GM18858 (cell line): ENCODE data around the gene COLEC11.
A peak's percentile ranks its signal among the peaks of the same experiment; 100 is the strongest.
"Not testable (repeated sequence)": the region's sequence is repeated elsewhere in the genome, so short reads cannot be mapped to it uniquely, and the experiment has no call there.

Source experiments
- ATAC-seq: cut with Tn5 transposase; IDR thresholded peaks from one replicate; pipeline ENCODE4 v1.9.1; 2021; ENCODE audit not compliant: unreplicated experiment

The COLEC11 gene

DNA sequence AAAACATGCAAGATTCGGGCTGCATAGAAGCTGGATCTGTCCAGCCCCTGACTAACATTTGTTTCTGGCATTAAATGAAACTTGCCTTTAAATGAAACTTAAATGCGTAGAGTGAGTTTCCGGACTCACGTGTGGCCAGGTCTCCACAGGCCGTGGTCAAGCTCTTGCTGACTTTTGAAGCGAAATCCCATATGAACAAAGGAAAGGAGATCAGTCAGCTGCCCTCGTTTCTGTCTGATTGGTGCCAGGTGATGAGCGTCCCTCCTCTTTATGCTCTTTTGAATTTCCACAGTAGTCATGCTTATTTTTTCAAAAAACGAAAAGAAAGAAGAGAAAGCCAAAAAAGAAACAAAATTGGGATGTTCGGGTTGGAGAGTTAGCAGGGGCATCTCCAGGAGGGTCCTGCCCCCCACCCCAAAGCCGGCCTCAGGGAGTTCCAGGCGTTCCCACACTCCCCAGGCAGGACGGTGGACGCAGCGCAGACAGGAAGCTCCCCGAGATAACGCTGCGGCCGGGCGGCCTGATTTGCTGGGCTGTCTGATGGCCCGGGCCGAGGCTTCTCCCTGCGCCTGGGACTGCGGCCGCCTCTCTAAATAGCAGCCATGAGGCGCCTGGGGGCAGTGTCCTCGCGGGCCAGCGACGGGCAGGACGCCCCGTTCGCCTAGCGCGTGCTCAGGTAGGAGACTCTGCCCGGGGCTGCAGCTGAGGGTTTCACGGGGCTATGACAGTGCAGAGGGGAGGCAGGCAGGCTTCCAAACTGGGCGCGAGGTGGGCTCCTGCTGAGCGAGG lies at the start of gene COLEC11:
Gene COLEC11, plus strand, starts transcription at position 620 of the 789 bp plus-strand sequence. CDS start 9,229 bp downstream, outside the sequence.
- ATAC-seq = no peak

DNA sequence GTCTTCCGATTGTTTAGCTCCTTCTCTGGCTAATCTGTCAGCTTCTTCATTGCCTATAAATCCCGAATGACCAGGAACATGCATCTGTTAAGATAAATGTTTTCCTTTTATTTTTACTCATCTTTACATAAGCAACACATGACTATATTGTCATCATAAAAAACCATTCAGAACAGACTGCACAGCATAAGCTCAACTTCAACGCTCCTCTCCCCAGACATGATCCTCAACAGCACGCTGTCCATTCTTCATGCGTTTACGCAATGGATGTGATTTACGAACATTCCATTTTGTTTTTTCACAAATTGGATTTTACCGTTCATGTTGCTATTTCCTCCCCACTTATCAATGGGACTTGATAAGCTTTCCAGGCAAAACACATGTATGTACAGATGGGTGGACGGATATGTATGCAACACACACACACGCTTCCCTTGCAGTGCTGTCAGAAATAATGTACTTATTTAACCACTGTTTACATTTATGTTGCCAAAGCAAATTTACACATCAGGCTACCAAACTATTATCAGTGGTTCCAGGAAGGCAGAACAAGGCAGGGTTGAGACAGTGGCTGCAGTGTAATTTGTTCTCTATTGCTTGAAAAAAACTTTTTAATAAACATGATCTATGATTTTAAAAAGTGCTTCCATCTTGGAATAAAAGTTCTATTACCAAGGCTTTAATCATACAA lies 49.0 kb upstream of the COLEC11 start:
- no peak for ATAC-seq

- no peak for ATAC-seq
Observed at GRCh38 chr2:3547915-3548314, 47.0 kb upstream of the COLEC11 start.

DNA sequence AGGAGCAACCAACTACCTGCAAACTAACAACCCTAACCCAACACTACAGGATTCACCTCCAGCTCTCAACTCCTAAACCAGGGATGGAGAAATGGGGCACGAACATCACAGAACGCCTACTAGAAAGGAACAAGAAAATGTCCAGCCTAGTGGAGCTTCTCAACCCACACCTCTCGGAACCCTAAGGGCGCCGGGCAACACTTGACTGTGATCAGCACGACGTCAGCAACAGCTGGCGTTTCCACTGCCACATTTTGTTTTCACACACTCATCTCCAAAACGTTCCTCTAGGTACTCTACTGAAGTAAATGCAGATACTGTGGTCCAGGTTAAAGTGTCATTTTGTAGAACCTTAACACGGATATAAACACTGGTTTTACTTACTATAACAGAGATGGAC lies 41.0 kb upstream of the COLEC11 start:
- no peak for ATAC-seq

GRCh38 chr2:3557639-3558204 lies 37.2 kb upstream of the COLEC11 start:
- peak; percentile 13 for ATAC-seq

GRCh38 chr2:3558205-3559014 lies 36.5 kb upstream of the COLEC11 start, which contains the start of gene RNASEH1:
Gene RNASEH1, minus strand, starts transcription at chr2:3558333. Its CDS starts 73 bp downstream, at chr2:3558260.
- ATAC-seq = peak; percentile 95

- peak; percentile 40 for ATAC-seq
Observed at GRCh38 chr2:3563521-3563976, 31.4 kb upstream of the COLEC11 start.

- ATAC-seq = no peak
Observed at GRCh38 chr2:3565117-3565516, 29.8 kb upstream of the COLEC11 start.

- ATAC-seq = no peak
Observed at GRCh38 chr2:3566806-3567205, 28.1 kb upstream of the COLEC11 start.

- ATAC-seq = not testable (repeated sequence)
Observed at GRCh38 chr2:3569656-3570055, 25.3 kb upstream of the COLEC11 start.

- no peak for ATAC-seq
Observed at GRCh38 chr2:3571284-3571683, 23.6 kb upstream of the COLEC11 start.

- ATAC-seq = no peak
Observed at GRCh38 chr2:3572620-3573019, 22.3 kb upstream of the COLEC11 start.

GRCh38 chr2:3574155-3574554 lies 20.8 kb upstream of the COLEC11 start:
- no peak for ATAC-seq

GRCh38 chr2:3575534-3576262 lies 19.2 kb upstream of the COLEC11 start:
- ATAC-seq = peak; percentile 16

DNA sequence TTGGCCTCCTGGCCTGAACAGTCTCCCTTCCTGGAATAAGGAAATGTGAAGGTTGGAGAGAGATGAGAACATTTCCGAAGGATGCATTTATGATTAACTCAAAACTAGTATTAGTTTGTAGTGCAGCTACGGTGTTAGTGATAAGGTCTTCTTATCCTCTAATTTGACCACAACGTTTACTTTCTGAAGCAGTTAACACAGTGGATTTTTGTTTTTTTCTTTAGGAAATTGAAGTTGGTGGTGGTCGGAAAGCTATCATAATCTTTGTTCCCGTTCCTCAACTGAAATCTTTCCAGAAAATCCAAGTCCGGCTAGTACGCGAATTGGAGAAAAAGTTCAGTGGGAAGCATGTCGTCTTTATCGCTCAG lies 18.7 kb upstream of the COLEC11 start:
- not testable (repeated sequence) for ATAC-seq

DNA sequence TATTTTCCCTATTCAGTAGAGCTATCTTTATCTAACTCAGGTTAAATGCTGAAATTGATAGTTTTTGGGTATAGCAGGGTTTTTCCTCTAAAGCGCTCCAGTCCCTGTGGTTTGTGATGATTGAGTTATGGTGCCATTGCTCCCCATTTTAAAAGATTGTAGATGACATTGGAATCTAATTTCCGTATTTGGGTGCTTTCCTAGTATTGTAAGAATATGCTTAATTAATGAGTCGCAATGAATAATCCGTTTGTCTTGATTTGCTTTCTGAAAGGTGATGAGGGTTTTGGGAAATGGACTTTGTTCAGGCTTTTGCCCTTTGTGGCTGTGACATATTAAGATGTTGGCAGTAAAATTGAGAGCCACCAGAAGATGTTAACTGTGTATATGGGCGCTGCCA lies 15.9 kb upstream of the COLEC11 start:
- ATAC-seq = no peak

- no peak for ATAC-seq
Observed at GRCh38 chr2:3580449-3580848, 14.5 kb upstream of the COLEC11 start.

DNA sequence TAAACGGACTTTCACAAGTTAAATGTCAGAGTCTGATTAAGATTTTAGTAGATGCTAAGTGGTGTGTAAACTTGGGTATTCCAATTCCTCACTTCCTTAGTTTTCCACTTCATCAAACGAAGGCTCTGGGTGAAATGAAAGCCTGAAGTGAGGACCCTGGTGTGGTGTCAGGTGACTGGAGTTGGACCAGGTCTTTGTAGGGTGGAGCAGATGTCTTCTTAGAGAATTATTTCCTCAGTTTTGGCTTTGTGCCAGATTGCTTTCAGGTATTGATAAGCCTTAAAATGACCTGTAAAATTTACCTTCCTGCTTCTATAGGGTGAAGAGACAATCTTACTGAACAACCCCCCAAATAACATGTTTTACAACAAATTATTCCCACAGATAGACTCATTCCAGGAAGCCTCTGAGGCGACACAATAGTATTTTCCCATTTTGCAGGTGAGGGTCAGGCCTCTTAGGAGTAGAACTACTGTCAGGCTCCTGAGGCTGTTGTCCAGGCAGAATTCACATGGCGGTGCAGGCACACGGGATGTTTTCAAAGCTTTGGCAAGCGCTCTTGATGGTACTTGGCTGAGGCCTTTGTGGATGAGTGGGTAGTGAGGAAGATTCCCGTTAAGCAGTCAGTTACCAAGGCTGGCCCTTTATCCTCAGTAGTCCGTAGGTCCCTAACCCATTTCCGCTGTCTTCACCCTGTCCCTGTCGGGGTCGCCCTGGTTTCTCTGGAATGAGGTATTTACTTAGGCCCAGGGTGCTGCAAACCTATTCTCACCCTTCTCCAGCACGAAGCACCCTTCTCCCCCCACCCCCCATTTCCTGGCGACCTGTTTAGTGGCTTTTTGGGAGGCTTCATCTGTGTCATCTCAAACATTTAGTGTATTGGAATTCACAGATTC lies 13.3 kb upstream of the COLEC11 start:
- ATAC-seq = no peak

DNA sequence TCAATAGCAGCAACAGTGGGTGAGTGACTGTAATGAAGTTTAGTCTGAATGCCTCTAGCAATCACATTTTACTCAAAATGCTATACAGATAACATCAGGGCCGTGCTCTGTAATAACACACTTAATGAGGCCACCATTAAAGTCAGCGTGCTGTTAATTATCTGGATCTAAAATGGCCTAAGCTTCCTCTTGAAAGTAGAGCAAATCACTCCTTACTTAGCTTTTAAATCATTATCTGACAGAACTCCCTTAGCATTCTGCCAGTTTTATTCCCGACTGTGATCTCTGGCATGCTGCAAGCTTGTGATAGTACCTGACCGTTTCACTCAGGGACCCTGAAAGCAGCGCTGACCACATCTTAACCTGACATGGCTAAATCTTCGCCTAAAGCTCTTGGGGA lies 10.8 kb upstream of the COLEC11 start:
- no peak for ATAC-seq
